ENCODE data around the gene CYP2C9. TPM values are rescaled to one million over a fixed set of nuclear protein-coding genes. Genes with fewer than 3 reads are reported as not detected.
"Not testable (repeated sequence)": the region's sequence is repeated elsewhere in the genome, so short reads cannot be mapped to it uniquely, and the experiment has no call there.

The CYP2C9 gene
- total RNA-seq, 1 donor, result under 0.01 TPM

DNA sequence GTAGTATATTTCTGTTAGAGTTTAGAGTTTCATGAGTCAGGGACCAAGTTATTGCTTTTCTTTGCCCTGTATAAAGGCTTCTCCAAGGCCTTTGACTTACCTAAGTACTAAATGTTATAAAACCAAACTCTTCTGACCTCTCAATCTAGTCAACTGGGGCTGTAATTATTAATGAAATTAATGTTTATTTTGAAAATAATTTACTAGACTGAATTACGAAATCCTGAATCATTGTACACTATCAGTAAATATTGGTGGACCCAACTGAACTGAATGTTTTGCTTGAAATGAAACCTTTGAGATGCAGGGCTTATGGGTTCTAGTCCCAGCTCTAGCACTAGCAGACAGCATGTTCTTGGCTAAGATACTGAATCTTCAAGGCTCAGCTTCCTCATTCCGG, 1.7 kb upstream of the CYP2C9 start:
- no peak for DNase-seq (ENCODE audit: low read depth)
- TF ChIP-seq, protein P1, sequence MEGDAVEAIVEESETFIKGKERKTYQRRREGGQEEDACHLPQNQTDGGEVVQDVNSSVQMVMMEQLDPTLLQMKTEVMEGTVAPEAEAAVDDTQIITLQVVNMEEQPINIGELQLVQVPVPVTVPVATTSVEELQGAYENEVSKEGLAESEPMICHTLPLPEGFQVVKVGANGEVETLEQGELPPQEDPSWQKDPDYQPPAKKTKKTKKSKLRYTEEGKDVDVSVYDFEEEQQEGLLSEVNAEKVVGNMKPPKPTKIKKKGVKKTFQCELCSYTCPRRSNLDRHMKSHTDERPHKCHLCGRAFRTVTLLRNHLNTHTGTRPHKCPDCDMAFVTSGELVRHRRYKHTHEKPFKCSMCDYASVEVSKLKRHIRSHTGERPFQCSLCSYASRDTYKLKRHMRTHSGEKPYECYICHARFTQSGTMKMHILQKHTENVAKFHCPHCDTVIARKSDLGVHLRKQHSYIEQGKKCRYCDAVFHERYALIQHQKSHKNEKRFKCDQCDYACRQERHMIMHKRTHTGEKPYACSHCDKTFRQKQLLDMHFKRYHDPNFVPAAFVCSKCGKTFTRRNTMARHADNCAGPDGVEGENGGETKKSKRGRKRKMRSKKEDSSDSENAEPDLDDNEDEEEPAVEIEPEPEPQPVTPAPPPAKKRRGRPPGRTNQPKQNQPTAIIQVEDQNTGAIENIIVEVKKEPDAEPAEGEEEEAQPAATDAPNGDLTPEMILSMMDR (IDR thresholded peaks at IDR 0.05; ENCODE audit: insufficient read depth, low read depth, low read length), result no peak
- H3K4me3 ChIP-seq (ENCODE audit: low read depth, low read length), result no peak overlapping the region

DNA sequence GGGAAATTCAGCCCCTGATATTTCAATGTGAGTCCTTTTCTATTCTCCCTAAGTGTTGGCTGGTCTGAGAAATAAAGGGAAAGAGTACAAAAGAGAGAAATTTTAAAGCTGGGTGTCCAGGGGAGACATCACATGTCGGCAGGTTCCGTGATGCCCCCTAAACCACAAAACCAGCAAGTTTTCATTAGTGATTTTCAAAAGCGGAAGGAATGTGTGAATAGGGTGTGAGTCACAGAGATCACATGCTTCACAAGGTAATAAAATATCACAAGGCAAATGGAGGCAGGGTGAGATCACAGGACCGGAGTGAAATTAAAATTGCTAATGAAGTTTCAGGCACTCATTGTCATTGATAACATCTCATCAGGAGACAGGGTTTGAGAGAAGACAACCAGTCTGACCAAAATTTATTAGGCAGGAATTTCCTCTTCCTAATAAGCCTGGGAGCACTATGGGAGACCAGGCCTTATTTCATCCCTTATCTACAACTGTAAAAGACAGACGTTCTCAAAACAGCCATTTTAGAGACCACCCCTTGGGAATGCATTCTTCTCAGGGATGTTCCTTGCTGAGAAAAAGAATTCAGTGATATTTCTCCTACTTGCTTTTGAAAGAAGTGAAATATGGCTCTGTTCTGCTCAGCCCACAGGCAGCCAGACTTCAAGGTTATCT, 5.1 kb downstream of the CYP2C9 start:
- not testable (repeated sequence) for H3K4me3 ChIP-seq (ENCODE audit: low read depth, low read length); DNase-seq (ENCODE audit: low read depth)

DNA sequence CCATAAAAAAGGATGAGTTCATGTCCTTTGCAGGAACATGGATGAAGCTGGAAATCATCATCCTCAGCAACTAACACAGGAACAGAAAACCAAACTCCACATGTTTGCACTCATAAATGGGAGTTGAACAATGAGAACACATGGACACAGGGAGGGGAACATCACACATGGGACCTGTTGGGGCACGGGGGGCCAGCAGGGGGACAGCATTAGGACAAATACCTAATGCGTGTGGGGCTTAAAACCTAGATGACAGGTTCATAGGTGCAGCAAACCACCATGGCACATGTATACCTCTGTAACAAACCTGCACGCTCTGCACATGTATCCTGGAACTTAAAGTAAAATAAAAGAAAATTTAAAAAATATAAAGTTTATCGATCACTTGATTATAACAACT, 7.7 kb downstream of the CYP2C9 start:
- not testable (repeated sequence) for H3K4me3 ChIP-seq (ENCODE audit: low read depth, low read length); DNase-seq (ENCODE audit: low read depth)

DNA sequence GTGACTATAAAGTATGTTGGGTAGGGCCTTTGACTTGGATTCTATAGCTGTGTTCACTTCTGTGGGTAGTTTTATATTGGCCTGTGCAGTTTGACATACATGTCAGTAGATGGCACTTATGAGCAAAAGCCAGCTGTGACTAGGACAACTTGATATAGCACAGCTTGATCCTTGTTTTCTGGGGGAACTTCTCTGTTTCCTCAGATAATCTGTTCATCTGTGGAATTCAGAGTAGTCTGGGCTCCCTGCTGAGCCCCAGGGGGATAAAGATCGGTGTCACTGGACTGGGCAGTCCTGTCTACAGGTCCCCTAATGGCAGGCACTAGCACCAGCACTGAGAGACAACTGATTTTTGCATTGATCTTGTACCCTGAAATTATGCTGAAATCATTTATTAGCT, 25.4 kb downstream of the CYP2C9 start:
- TF ChIP-seq, protein P1 (IDR thresholded peaks at IDR 0.05; ENCODE audit: insufficient read depth, low read depth, low read length), result peak; percentile 52
- peak; percentile 11 for DNase-seq (ENCODE audit: low read depth)

DNA sequence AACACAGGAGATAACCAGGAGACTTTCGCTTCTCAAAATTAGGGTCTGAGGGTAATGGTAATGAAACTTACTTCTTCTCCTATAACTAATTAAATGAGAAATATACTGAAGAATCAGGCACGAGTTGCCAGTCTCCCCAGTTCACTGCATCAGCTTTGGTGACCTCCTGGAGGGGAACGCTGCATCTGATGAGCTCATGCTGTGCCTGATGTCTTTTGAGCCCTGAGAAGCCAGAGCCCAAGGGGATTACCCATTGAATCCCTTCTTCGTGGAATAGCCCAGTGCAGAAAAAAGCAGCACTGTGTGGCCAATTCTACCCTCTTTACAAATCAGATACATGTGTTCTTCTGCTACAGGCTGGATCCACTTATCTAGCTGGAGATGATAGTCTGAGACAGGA, 45.1 kb downstream of the CYP2C9 start:
- TF ChIP-seq, protein P1 (IDR thresholded peaks at IDR 0.05; ENCODE audit: insufficient read depth, low read depth, low read length), result no peak
- DNase-seq (ENCODE audit: low read depth), result no peak

More for the DNA sequence above, 25.4 kb downstream of the CYP2C9 start:
- H3K4me3 ChIP-seq (ENCODE audit: low read depth, low read length), result no peak overlapping the region

DNA sequence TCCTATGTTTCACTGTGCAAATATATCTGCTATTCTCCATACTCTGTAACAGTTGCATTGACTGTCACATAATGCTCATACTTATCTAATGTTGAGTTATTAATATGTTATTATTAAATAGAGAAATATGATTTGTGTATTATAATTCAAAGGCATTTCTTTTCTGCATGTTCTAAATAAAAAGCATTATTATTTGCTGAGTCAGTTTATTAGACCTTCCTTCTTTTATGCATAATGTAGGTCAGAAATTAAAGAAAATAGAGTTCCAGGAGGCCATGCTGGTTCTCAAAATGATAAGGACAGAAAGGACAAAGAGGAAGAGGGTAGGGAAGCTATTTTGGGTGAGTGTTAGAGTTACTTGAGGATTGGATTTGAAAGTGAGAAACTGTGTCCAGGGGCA, 50.7 kb downstream of the CYP2C9 start:
- TF ChIP-seq, protein P1 (IDR thresholded peaks at IDR 0.05; ENCODE audit: insufficient read depth, low read depth, low read length), result no peak
- no peak overlapping the region for H3K4me3 ChIP-seq (ENCODE audit: low read depth, low read length)
- DNase-seq (ENCODE audit: low read depth), result no peak

More for the DNA sequence above, 45.1 kb downstream of the CYP2C9 start:
- no peak overlapping the region for H3K4me3 ChIP-seq (ENCODE audit: low read depth, low read length)

DNA sequence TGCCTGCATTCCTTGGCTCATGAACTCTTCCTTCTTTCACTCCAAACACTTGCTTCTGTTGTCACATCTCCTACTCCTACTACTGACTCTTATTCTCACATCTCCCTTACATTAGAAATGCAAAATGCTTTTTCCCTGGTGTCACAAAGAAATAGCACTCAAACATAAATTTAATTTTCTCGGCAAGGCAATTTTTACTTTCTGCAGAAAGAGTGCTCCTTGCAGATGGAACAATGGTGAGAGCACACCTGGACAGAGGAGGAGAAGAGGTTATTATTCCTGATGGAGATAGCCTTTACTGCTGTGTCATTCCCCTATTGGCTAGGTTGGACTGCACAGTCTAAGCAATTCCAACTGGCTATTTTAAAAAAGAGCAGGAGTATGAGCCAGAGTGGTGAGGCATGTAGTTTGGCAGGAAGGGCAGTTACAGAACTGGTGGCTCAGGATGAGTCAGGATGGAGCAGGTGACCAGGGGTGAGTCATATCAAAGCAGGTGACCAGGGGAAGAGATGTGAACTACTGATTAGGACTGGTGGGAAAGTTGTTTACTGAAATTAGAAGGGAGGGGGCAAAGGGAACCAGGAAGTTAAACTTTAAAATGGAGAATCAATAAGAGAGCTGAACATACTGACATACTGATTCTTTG, 52.9 kb downstream of the CYP2C9 start:
- no peak for DNase-seq (ENCODE audit: low read depth)
- TF ChIP-seq, protein P1 (IDR thresholded peaks at IDR 0.05; ENCODE audit: insufficient read depth, low read depth, low read length), result no peak

DNA sequence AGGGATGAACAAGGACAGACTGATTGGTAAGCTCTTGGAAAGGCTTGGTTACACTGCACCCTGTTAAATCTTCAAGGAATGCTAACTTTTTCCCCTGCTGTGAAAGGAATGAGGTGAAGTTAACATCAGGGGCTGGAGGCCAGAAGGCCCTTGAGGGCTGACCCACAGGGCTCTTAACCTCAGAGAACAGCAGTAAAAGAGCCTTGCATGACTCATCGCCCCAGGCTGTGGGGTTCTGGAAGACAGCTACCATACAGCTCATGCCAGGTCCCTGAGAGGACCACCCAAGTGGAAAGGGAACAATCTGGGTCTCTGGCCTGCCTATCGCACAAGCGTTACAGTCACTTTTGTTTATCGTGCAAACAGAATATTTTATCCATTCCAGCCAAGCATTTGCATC, 54.4 kb downstream of the CYP2C9 start:
- TF ChIP-seq, protein P1 (IDR thresholded peaks at IDR 0.05; ENCODE audit: insufficient read depth, low read depth, low read length), result no peak
- no peak for DNase-seq (ENCODE audit: low read depth)
- no peak overlapping the region for H3K4me3 ChIP-seq (ENCODE audit: low read depth, low read length)

More for the DNA sequence above, 52.9 kb downstream of the CYP2C9 start:
- H3K4me3 ChIP-seq (ENCODE audit: low read depth, low read length), result no peak overlapping the region

Measured in fibroblast of villous mesenchyme (primary cell).